Parathyroid adenoma (tissue), 2 donors: ENCODE data around the gene ZBTB4.

ENCODE experiments used
- H2AFZ ChIP-seq: fragments of 300-600 bp; sonication (generic); one replicate; pipeline ENCODE4 v1.7.0; 2017; ENCODE audit warnings: antibody characterized with exemption, mild to moderate bottlenecking
- H3K27ac ChIP-seq: fragments of 300-600 bp; sonication (generic); one replicate; pipeline ENCODE4 v1.7.0; 2017
- H3K27me3 ChIP-seq: fragments of 300-600 bp; sonication (generic); one replicate; pipeline ENCODE4 v1.7.0; 2017; ENCODE audit warnings: low read length; ENCODE audit not compliant: control insufficient read depth, insufficient read depth
- H3K36me3 ChIP-seq: fragments of 300-600 bp; sonication (generic); one replicate; pipeline ENCODE4 v1.7.0; 2017; ENCODE audit warnings: low read length; ENCODE audit not compliant: control insufficient read depth, insufficient read depth
- H3K4me1 ChIP-seq: fragments of 300-600 bp; sonication (generic); one replicate; pipeline ENCODE4 v1.7.0; 2017; ENCODE audit warnings: control low read depth
- H3K4me2 ChIP-seq: fragments of 300-600 bp; sonication (generic); one replicate; pipeline ENCODE4 v1.7.0; 2017; ENCODE audit warnings: low read length
- H3K4me3 ChIP-seq: fragments of 300-600 bp; sonication (generic); one replicate; pipeline ENCODE4 v1.7.0; 2017; ENCODE audit warnings: low read depth, low read length
- H3K79me2 ChIP-seq: fragments of 300-600 bp; sonication (generic); one replicate; pipeline ENCODE4 v1.7.0; 2017; ENCODE audit warnings: control low read depth
- H3K9ac ChIP-seq: fragments of 300-600 bp; sonication (generic); one replicate; pipeline ENCODE4 v1.7.0; 2017; ENCODE audit warnings: mild to moderate bottlenecking
- H3K9me3 ChIP-seq: fragments of 300-600 bp; sonication (generic); one replicate; pipeline ENCODE4 v1.7.0; 2017; ENCODE audit warnings: low read length; ENCODE audit not compliant: control insufficient read depth
- TF ChIP-seq, protein P1 (sequence below): fragments of 300-600 bp; sonication (generic); IDR thresholded peaks from one replicate; pipeline ENCODE4 v1.7.0; 2017; ENCODE audit warnings: antibody characterized with exemption, mild to moderate bottlenecking
- donor health status: primary hyperparathyroidism.

ZBTB4 gene

DNA sequence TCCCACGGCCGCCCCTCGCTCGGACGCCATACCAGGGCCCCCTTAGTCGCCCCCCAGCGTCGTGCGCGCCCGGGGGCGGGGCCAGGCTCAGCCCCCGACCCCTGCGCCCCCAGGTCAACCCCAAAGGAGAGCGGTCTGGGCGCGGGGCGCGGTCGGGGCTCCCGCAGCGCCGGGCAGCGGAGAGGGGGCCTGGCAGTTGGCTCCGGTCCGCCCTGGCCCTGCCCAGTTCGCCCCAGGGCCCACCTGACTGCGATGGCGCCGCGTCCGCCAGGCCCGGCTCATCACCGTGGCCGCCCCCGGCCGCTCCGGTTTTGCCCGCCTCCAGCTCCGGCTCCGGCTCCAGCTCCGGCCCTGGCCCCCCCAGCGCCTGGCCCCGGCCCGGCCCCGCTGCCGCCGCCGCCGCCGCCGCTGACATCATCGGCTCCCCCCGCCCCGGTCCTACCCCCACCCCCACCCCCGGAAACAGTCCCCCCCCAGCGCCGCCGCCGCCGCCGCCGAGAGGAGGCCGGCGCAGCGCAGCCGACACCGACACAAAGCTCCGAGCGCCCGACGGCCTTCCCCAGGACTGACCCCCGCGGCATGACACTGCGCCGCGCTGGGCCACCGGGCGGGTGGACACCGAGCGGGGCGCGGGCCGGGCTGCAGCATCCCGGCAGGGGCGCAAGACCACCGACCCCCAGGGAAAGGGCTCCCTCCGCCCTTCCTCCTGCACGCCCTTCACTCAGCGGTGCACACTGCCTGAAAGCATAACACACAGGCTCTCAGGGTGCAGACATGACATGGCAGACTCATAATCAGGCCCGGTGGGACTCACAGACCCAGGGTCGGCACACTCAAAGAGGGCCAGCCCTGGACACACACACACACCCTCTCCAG, at the start of gene ZBTB4:
Gene ZBTB4, minus strand, starts transcription at position 419 of the 876 bp plus-strand sequence. CDS start 12,830 bp downstream, outside the sequence.
- Histone ChIP-seq H3K4me2 (peak within 1 kb of the TSS; percentile 86), H3K9ac (peak within 1 kb of the TSS; percentile 99), H2AFZ (peak within 1 kb of the TSS; percentile 92), H3K27ac (peak within 1 kb of the TSS; percentile 99), H3K9me3 (no peaks in the 10 kb centered on the region), H3K4me1 (peaks cover 29% of the 10 kb centered on the region), H3K36me3 (no peaks in the 10 kb centered on the region), H3K4me3 (peak within 1 kb of the TSS; percentile 77), H3K27me3 (no peaks in the 10 kb centered on the region), H3K79me2 (peaks cover 58% of the 10 kb centered on the region)
- TF ChIP-seq, protein P1, sequence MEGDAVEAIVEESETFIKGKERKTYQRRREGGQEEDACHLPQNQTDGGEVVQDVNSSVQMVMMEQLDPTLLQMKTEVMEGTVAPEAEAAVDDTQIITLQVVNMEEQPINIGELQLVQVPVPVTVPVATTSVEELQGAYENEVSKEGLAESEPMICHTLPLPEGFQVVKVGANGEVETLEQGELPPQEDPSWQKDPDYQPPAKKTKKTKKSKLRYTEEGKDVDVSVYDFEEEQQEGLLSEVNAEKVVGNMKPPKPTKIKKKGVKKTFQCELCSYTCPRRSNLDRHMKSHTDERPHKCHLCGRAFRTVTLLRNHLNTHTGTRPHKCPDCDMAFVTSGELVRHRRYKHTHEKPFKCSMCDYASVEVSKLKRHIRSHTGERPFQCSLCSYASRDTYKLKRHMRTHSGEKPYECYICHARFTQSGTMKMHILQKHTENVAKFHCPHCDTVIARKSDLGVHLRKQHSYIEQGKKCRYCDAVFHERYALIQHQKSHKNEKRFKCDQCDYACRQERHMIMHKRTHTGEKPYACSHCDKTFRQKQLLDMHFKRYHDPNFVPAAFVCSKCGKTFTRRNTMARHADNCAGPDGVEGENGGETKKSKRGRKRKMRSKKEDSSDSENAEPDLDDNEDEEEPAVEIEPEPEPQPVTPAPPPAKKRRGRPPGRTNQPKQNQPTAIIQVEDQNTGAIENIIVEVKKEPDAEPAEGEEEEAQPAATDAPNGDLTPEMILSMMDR, result no peak

DNA sequence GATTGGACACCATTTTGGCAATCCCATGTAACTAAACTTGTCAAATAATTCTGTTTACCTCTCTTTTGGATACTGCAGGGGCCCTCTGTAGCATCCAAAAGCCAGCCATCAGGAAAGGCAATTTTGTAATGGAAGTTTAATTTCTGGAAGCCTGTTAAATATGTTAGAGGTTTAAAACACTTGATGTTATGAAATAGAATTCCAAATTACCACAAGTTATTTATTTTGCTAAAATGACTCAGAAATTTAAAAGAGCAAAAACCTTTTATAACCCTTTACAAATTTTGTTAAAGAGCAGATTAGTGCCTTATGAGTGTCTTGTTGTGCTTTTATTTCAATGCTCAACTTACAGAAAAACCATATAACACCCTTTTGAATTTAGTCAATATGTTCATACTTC, 49.4 kb upstream of the ZBTB4 start:
- Histone ChIP-seq H3K27me3 (no peaks in the 10 kb centered on the region), H3K4me2 (no peak overlapping the region), H3K9ac (no peak overlapping the region), H2AFZ (no peak overlapping the region), H3K4me1 (no peaks in the 10 kb centered on the region), H3K79me2 (no peaks in the 10 kb centered on the region), H3K27ac (no peak overlapping the region), H3K4me3 (no peak overlapping the region), H3K9me3 (no peaks in the 10 kb centered on the region), H3K36me3 (no peaks in the 10 kb centered on the region)
- TF ChIP-seq, protein P1, result no peak

- Histone ChIP-seq H3K9ac (no peak overlapping the region), H3K9me3 (no peaks in the 10 kb centered on the region), H3K4me2 (no peak overlapping the region), H3K27ac (no peak overlapping the region), H3K27me3 (no peaks in the 10 kb centered on the region), H3K4me3 (no peak overlapping the region), H3K4me1 (no peaks in the 10 kb centered on the region), H3K36me3 (no peaks in the 10 kb centered on the region), H3K79me2 (no peaks in the 10 kb centered on the region), H2AFZ (peak overlapping the region; percentile 59)
- TF ChIP-seq, protein P1, result peak; percentile 52
These were observed 43.6 kb upstream of the ZBTB4 start for GRCh38 chr17:7523033-7523432.

DNA sequence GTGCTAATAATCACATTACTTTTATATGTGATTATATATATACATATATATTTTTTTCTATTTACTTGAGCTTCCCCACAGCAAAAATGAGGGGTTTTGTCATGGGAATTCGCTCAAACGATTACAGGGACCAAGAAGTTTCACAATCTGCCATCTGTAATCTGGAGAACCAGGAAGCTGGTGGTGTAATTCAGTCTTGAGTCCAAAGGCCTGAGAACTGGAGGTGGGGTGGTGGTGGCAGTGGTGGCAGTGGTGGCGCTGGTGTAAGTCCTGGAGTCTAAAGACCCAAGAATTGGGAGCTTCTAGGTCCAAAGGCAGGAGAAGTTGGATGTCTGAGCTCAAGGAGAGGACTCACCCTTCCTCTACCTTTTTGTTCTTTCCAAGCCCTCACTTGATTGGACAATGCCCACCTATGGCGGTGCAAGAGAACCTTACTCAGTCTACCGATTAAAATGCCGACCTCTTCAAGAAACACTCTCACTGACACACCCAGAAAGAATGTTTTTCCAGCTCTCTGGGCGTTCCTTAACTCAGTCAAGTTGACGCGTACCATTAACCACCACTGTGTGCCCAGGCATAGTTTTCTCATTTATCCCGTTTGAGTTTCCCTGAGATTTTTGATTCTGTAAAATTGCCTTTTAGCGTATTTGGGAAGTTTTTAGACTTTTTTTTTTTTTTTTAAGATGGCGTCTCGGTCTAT, 36.6 kb upstream of the ZBTB4 start:
- no peak overlapping the region for H3K4me3 ChIP-seq

More for the DNA sequence above, 36.6 kb upstream of the ZBTB4 start:
- TF ChIP-seq, protein P1, result no peak
- Histone ChIP-seq H3K4me2 (no peak overlapping the region), H3K4me1 (no peaks in the 10 kb centered on the region), H3K36me3 (no peaks in the 10 kb centered on the region), H3K27ac (no peak overlapping the region), H3K27me3 (no peaks in the 10 kb centered on the region), H3K9me3 (no peaks in the 10 kb centered on the region), H3K79me2 (no peaks in the 10 kb centered on the region), H2AFZ (no peak overlapping the region), H3K9ac (no peak overlapping the region)
